Measurements from ENCODE around the gene ERG. TPM values are rescaled to one million over a fixed set of nuclear protein-coding genes. Genes with fewer than 3 reads are reported as not detected.

The ERG gene
- polyA plus RNA-seq, 2 of the 4 experiments (the other 2 are of a cell fraction) = not detected

GRCh38 chr21:38379147-38379546, 119.1 kb downstream of the ERG start:
- POLR2A ChIA-PET = no interaction called here
- TF ChIP-seq KDM5A (IDR thresholded peaks at IDR 0.05) (no peak), ESRRA (IDR thresholded peaks at IDR 0.05; ENCODE audit: borderline replicate concordance, low read length) (no peak), NR3C1 (IDR thresholded peaks at IDR 0.05) (no peak), ZNF302 (CRISPR knock-in tag; IDR thresholded peaks at IDR 0.05) (no peak), E2F6 (IDR thresholded peaks at IDR 0.05; ENCODE audit: borderline replicate concordance, low read depth) (no peak), TFCP2L1 (CRISPR knock-in tag; IDR thresholded peaks at IDR 0.05) (no peak), CBX8 (IDR thresholded peaks at IDR 0.05) (no peak), KDM1A (IDR thresholded peaks at IDR 0.05; ENCODE audit: low read depth) (no peak), CEBPB (IDR thresholded peaks at IDR 0.05) (no peak)
- CTCF ChIA-PET = interaction anchor here (0.6 to 1.2 kb wide), 4 partner anchors 23 to 389 kb away, joined by 3 to 5 read pairs (median 4); no protein-coding TSS in a partner anchor
- FAIRE-seq = no peak
- 41% methylated on average over 3 of the region's 3 CpGs for WGBS (ENCODE audit: missing lambda C conversion rate)
- ATAC-seq = no peak
- Histone ChIP-seq H3K4me2 (no peak overlapping the region), H3K4me1 (no peaks in the 10 kb centered on the region), H3K9me3 (no peaks in the 10 kb centered on the region), H3K4me3 (no peak overlapping the region), H3K27ac (no peak overlapping the region)
- DNase-seq (ENCODE audit: low read depth in 1 of 2, low spot score in 1 of 2) = no peak

GRCh38 chr21:38377165-38378088, 120.8 kb downstream of the ERG start:
- ATAC-seq (no peak), DNase-seq (ENCODE audit: low read depth in 1 of 2, low spot score in 1 of 2) (no peak), FAIRE-seq (no peak)
- POLR2A ChIA-PET = no interaction called here
- 39% methylated on average over 5 of the region's 5 CpGs for WGBS (ENCODE audit: missing lambda C conversion rate)
- Histone ChIP-seq H3K4me1 (no peaks in the 10 kb centered on the region), H3K4me3 (no peak overlapping the region), H3K4me2 (no peak overlapping the region), H3K9me3 (no peaks in the 10 kb centered on the region), H3K27ac (no peak overlapping the region)
- TF ChIP-seq ATOH8 (CRISPR knock-in tag; IDR thresholded peaks at IDR 0.05; ENCODE audit: low read depth) (no peak), USF2 (IDR thresholded peaks at IDR 0.05) (no peak), HES2 (IDR thresholded peaks at IDR 0.05) (no peak), HOXB5 (CRISPR knock-in tag; IDR thresholded peaks at IDR 0.05) (no peak), FOSL2 (IDR thresholded peaks at IDR 0.05) (no peak), FOSL2 (CRISPR knock-in tag; IDR thresholded peaks at IDR 0.05) (no peak), PBX3 (IDR thresholded peaks at IDR 0.05) (no peak), HEYL (CRISPR knock-in tag; IDR thresholded peaks at IDR 0.05) (no peak), POLR2AphosphoS2 (conservative IDR thresholded peaks at IDR 0.05; ENCODE audit: low read length) (no peak), BCL3 (IDR thresholded peaks at IDR 0.05) (no peak), ESRRA (IDR thresholded peaks at IDR 0.05; ENCODE audit: borderline replicate concordance, low read length) (no peak), KDM5A (IDR thresholded peaks at IDR 0.05) (no peak), BHLHE40 (IDR thresholded peaks at IDR 0.05; ENCODE audit: low read depth, low read length) (no peak)
- CTCF ChIA-PET = no interaction called here

All from A549 (cell line).